Measurements from ENCODE around the gene NDP.

DNA sequence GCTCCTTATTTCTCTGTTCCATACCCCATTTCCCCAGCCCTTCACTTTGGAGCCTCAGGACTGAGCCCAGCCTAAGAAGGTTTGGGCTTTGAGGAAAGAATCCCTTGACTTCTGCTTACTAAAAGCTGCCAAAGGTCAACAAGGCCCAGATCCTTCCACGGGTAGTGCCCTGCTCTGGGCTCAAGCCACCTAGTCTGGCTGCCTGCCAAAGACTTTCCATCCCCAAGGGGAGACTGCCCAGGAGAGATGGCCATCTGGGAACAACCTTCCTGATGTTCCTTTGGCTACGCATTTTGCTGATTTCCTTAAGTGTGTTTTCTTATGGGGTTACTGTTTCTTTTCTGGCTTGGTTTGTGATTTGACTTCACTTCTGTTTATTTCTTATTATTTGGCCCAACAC lies 49.8 kb upstream of the NDP start:
- TF ChIP-seq EZH2phosphoT487 (IDR thresholded peaks at IDR 0.05; ENCODE audit: low read depth): no peak
- TF ChIP-seq, protein P1, sequence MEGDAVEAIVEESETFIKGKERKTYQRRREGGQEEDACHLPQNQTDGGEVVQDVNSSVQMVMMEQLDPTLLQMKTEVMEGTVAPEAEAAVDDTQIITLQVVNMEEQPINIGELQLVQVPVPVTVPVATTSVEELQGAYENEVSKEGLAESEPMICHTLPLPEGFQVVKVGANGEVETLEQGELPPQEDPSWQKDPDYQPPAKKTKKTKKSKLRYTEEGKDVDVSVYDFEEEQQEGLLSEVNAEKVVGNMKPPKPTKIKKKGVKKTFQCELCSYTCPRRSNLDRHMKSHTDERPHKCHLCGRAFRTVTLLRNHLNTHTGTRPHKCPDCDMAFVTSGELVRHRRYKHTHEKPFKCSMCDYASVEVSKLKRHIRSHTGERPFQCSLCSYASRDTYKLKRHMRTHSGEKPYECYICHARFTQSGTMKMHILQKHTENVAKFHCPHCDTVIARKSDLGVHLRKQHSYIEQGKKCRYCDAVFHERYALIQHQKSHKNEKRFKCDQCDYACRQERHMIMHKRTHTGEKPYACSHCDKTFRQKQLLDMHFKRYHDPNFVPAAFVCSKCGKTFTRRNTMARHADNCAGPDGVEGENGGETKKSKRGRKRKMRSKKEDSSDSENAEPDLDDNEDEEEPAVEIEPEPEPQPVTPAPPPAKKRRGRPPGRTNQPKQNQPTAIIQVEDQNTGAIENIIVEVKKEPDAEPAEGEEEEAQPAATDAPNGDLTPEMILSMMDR (IDR thresholded peaks at IDR 0.05; ENCODE audit: low read depth, low read length): no peak

All from OCI-LY3 (cell line).